Measurements from ENCODE around the gene TMEM132C. TPM values are rescaled to one million over a fixed set of nuclear protein-coding genes. Genes with fewer than 3 reads are reported as not detected.

TMEM132C gene
- polyA plus RNA-seq, 2 of the 4 experiments (the other 2 are of a cell fraction) = not detected

GRCh38 chr12:128662101-128662500, 395.1 kb downstream of the TMEM132C start:
- DNase-seq (ENCODE audit: low read depth in 1 of 2, low spot score in 1 of 2) (no peak), ATAC-seq (no peak), FAIRE-seq (no peak)
- no peaks in the 10 kb centered on the region; the same call in 2 of the 3 replicates for H3K9me3 ChIP-seq
- ChIA-PET POLR2A (no interaction called here), CTCF (no interaction called here)
- 18% methylated on average over 1 of the region's 1 CpG for WGBS (ENCODE audit: missing lambda C conversion rate)
- no peak overlapping the region for H3K27ac ChIP-seq
- H3K4me2 ChIP-seq = no peak overlapping the region
- TF ChIP-seq JUN (IDR thresholded peaks at IDR 0.05) (no peak), EP300 (IDR thresholded peaks at IDR 0.05) (no peak), EHF (CRISPR knock-in tag; IDR thresholded peaks at IDR 0.05) (no peak), E2F6 (IDR thresholded peaks at IDR 0.05; ENCODE audit: borderline replicate concordance, low read depth) (no peak), JUNB (IDR thresholded peaks at IDR 0.05) (no peak), NPAS2 (CRISPR knock-in tag; IDR thresholded peaks at IDR 0.05; ENCODE audit: borderline replicate concordance) (no peak), PHF8 (IDR thresholded peaks at IDR 0.05; ENCODE audit: borderline replicate concordance, low read depth) (no peak), TP53 (CRISPR knock-in tag; IDR thresholded peaks at IDR 0.05) (no peak), FOXS1 (CRISPR knock-in tag; IDR thresholded peaks at IDR 0.05) (no peak), EHMT2 (IDR thresholded peaks at IDR 0.05; ENCODE audit: low read depth) (no peak), ZNF302 (CRISPR knock-in tag; IDR thresholded peaks at IDR 0.05) (no peak), RNF2 (IDR thresholded peaks at IDR 0.05; ENCODE audit: borderline replicate concordance, low read depth) (no peak), POLR2AphosphoS2 (conservative IDR thresholded peaks at IDR 0.05; ENCODE audit: low read length) (no peak), HMGXB4 (CRISPR knock-in tag; IDR thresholded peaks at IDR 0.05; ENCODE audit: borderline replicate concordance) (no peak), MAFK (IDR thresholded peaks at IDR 0.05; ENCODE audit: partially characterized antibody) (no peak)
- TF ChIP-seq, protein P1, sequence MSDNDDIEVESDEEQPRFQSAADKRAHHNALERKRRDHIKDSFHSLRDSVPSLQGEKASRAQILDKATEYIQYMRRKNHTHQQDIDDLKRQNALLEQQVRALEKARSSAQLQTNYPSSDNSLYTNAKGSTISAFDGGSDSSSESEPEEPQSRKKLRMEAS (IDR thresholded peaks at IDR 0.05) = no peak
- TF ChIP-seq, protein P2, sequence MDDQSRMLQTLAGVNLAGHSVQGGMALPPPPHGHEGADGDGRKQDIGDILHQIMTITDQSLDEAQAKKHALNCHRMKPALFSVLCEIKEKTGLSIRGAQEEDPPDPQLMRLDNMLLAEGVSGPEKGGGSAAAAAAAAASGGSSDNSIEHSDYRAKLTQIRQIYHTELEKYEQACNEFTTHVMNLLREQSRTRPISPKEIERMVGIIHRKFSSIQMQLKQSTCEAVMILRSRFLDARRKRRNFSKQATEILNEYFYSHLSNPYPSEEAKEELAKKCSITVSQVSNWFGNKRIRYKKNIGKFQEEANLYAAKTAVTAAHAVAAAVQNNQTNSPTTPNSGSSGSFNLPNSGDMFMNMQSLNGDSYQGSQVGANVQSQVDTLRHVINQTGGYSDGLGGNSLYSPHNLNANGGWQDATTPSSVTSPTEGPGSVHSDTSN (IDR thresholded peaks at IDR 0.05) = no peak
- TF ChIP-seq, protein P3, sequence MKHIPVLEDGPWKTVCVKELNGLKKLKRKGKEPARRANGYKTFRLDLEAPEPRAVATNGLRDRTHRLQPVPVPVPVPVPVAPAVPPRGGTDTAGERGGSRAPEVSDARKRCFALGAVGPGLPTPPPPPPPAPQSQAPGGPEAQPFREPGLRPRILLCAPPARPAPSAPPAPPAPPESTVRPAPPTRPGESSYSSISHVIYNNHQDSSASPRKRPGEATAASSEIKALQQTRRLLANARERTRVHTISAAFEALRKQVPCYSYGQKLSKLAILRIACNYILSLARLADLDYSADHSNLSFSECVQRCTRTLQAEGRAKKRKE (CRISPR knock-in tag; IDR thresholded peaks at IDR 0.05; ENCODE audit: low read depth) = no peak
- H3K4me3 ChIP-seq = no peak overlapping the region
- H3K4me1 ChIP-seq = no peaks in the 10 kb centered on the region

DNA sequence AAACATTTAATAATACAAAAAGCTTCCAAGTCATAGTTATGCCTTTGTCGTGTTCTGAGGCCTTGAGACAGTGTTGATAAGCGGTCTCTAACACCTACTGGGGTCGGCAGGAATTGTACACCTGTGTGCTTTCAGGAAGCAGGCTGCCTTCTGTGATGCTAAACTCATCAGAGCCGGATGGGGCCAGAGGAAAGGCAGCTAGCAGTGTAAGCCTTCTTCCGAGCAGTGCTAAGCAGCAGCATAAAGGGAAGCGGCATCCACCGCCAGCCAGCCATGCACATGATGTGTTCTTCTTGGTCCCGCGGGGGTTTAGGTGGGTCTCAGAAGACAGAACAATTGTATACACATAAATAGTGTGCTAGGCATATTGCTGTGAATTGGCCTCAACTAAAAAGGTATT, 397.5 kb downstream of the TMEM132C start:
- Histone ChIP-seq H3K27ac (no peak overlapping the region), H3K9me3 (no peaks in the 10 kb centered on the region; the same call in 2 of the 3 replicates), H3K4me1 (no peaks in the 10 kb centered on the region), H3K4me2 (no peak overlapping the region), H3K4me3 (no peak overlapping the region)
- ChIA-PET CTCF (no interaction called here), POLR2A (no interaction called here)
- TF ChIP-seq RFX5 (IDR thresholded peaks at IDR 0.05) (no peak), RCOR1 (IDR thresholded peaks at IDR 0.05; ENCODE audit: low read depth, low read length) (no peak), HMGXB4 (CRISPR knock-in tag; IDR thresholded peaks at IDR 0.05; ENCODE audit: borderline replicate concordance) (no peak), RARB (CRISPR knock-in tag; IDR thresholded peaks at IDR 0.05) (no peak), FOSB (CRISPR knock-in tag; IDR thresholded peaks at IDR 0.05) (no peak), ESRRA (IDR thresholded peaks at IDR 0.05; ENCODE audit: borderline replicate concordance, low read length) (no peak), EHF (CRISPR knock-in tag; IDR thresholded peaks at IDR 0.05) (no peak), HEYL (CRISPR knock-in tag; IDR thresholded peaks at IDR 0.05) (no peak), CBX2 (IDR thresholded peaks at IDR 0.05; ENCODE audit: borderline replicate concordance, low read depth) (no peak)
- TF ChIP-seq, protein P1 (IDR thresholded peaks at IDR 0.05) = no peak
- TF ChIP-seq, protein P4, sequence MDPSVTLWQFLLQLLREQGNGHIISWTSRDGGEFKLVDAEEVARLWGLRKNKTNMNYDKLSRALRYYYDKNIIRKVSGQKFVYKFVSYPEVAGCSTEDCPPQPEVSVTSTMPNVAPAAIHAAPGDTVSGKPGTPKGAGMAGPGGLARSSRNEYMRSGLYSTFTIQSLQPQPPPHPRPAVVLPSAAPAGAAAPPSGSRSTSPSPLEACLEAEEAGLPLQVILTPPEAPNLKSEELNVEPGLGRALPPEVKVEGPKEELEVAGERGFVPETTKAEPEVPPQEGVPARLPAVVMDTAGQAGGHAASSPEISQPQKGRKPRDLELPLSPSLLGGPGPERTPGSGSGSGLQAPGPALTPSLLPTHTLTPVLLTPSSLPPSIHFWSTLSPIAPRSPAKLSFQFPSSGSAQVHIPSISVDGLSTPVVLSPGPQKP (IDR thresholded peaks at IDR 0.05; ENCODE audit: low read depth, low read length) = no peak
- ATAC-seq = no peak
- FAIRE-seq = no peak
- DNase-seq (ENCODE audit: low read depth in 1 of 2, low spot score in 1 of 2) = no peak
- WGBS (ENCODE audit: missing lambda C conversion rate) = 36% methylated on average over 9 of the region's 9 CpGs
